GM19468 (cell line): ENCODE measurements around the gene GALNT7.

ENCODE experiments used
- ATAC-seq: cut with Tn5 transposase; IDR thresholded peaks from one replicate; pipeline ENCODE4 v1.9.1; 2021; ENCODE audit warnings: mild to moderate bottlenecking, moderate library complexity, moderate number of reproducible peaks; ENCODE audit not compliant: unreplicated experiment; ENCODE audit errors: extremely low read depth

Gene GALNT7

GRCh38 chr4:173282626-173283025 lies 114.0 kb downstream of the GALNT7 start:
- no peak for ATAC-seq

DNA sequence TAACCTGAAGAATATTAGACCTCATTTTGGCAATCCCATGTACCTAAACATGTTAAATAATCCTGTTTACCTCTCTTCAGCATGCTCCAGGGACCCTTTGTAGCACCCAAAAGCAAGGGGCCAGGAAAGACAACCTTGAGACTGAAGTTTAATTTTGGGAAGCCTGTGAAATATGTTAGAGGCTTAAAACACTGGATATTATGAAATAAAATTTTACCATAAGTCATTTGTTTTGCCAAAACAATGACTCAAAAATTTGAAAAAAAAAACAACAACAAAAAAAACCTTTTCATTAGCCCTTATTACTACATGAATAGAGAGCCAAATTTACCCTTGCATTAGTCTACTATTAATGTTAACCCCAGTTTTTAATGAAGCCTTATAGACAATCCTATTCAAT lies 115.9 kb downstream of the GALNT7 start:
- no peak for ATAC-seq

GRCh38 chr4:173287486-173287885 lies 118.9 kb downstream of the GALNT7 start:
- ATAC-seq, result no peak

- ATAC-seq, result peak; percentile 14
Observed at GRCh38 chr4:173288296-173288695, 119.7 kb downstream of the GALNT7 start.

- no peak for ATAC-seq
Observed at GRCh38 chr4:173288698-173289352, 120.2 kb downstream of the GALNT7 start.

GRCh38 chr4:173289353-173289727 lies 120.7 kb downstream of the GALNT7 start:
- ATAC-seq, result no peak

GRCh38 chr4:173291899-173292298 lies 123.3 kb downstream of the GALNT7 start:
- no peak for ATAC-seq

DNA sequence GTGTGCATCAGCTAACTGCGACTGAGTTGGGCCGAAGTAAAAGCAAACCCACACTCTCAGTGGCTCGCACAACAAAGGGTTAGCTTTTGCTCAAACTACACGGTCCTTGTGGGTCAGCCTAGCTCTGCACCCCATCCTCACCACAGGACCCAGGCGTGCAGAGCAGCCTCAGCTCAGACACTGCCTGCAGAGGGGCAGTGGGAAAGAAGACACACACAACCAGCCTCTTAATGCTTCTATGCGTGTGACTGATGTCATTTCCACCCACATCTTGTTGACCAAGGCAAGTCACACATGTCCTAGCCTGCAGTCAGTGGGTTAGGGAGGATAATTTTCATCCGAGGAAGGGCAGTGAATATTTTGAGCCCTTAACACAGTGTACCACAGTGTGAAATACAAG lies 125.1 kb downstream of the GALNT7 start:
- ATAC-seq, result no peak

DNA sequence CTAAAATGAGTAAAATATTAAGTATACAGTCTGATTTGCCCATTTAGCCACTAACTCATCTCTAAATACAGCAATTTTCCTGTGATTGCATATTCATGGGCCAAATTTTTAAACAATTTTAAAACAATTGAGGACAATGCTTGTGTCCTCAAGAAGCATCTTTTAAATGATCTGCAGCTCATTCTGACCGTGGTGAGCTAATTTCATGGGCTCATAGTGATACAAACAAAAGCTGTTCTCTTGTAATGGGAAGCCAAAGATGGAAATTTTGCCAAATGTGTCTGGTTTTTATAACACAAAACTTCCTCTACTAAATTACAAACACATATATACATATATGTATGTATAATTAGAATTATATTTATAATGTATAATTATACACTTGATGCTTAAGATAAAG lies 125.8 kb downstream of the GALNT7 start:
- ATAC-seq, result no peak

- peak; percentile 18 for ATAC-seq
Observed at GRCh38 chr4:173301518-173302201, 133.0 kb downstream of the GALNT7 start.

DNA sequence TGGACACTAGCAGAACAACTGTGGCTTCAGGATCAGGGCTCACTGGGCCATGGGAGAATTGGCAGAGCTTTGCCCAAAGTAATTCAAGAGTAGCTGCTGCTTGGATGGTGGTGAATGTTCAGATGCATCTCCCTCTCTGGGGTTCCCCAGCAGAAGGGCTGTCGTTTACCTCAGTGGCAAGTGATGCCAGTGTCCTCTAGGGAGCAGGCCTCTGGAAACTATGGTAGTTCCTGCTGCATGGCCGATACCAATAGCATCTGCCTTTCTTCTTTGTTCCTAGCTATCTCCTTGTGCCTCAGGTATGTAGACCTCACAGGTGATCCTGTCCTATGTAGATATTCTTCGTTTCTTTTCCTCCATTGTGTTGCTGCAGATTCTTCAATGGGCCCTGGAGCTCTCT lies 139.2 kb downstream of the GALNT7 start:
- ATAC-seq, result no peak

- no peak for ATAC-seq
Observed at GRCh38 chr4:173311368-173311767, 142.8 kb downstream of the GALNT7 start.

DNA sequence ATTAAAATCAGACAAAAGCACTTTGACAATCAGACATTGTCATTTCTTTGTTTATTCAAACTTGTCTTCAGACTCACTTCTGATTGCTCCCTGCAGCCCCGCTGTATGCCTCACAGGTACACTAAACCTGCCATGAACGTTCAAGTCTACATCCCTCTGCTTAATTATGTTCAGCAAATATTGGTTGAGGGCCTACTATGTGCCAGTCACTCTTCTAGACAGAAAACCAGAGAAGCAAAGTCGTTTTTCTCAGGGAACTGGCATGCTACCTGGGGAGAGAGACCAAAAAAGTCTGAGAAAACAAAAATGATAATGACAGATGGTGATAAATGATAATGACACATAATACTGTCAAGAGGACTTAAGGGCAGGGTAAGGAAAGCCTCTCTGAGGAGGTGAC lies 146.1 kb downstream of the GALNT7 start:
- no peak for ATAC-seq

DNA sequence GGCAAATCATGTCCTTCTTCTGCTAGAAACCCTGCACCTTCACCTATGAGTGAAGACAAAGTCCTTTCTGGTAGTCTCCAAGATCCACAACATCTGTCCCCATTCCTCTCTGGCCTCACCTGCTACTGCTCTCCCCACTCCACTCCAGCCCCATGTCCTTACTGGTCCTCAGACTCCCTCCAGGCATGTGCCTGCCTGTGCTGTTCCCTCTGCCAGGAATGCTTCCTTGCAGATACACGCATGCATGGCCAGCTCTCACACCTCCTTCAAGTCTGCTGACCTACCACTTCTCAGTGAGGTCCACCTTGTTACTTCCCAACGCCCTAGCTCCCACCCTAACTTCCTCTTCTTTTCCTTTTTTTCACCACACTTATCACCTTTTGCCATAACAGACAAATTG lies 147.4 kb downstream of the GALNT7 start:
- no peak for ATAC-seq

DNA sequence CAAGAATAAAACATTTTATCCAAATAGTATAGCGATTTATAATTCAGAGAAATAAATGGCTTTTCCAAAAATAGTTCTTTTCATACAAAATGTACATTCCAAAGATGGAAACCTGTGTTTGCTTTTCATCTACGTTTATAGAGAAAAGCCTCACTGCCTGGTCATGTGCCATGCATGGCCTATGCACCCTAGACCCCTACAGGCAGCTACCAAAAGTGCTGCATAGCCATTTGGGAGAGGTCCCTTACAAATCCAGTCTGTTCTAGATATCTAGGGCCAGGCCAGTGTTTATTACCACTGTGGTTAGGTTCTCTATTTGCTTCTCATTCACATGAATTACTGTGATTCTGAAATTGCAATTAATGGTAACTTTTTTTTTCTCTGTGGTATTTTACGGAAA lies 148.4 kb downstream of the GALNT7 start:
- no peak for ATAC-seq

DNA sequence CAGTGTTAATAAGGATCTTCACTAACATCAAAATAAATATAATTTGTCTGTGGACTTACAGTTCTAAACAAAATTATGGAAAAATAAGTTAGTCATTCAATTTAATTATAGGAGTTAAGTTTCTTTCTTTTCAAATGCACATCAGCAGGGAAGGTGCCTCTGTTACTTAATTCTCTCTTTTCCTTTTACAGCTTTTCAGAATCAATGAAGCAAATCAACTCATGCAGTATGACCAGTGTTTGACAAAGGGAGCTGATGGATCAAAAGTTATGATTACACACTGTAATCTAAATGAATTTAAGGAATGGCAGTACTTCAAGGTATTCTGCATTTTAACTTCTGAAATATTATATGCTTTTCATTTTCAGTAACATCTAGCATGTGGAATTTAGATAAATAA lies 149.6 kb downstream of the GALNT7 start:
- ATAC-seq, result no peak

GRCh38 chr4:173318648-173319211 lies 150.1 kb downstream of the GALNT7 start:
- no peak for ATAC-seq

DNA sequence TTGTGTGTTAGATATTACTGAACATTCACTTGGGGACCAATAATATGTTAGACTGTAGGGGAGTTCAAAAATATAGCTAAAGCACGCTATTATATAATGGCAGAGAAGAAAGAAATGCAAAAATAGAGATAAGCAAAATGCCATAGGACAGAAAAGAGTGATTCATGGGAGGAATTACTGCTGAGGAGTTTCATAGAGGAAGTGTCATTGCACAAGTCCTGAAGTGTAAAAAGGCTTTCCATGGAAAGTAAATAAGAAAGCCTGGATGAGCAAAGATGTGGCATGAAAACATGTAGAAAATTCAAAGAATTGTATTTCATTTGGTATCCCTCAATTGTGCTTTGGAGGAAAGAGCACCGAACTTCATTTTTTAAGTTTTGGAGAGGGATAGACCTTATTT lies 151.1 kb downstream of the GALNT7 start:
- ATAC-seq, result no peak

DNA sequence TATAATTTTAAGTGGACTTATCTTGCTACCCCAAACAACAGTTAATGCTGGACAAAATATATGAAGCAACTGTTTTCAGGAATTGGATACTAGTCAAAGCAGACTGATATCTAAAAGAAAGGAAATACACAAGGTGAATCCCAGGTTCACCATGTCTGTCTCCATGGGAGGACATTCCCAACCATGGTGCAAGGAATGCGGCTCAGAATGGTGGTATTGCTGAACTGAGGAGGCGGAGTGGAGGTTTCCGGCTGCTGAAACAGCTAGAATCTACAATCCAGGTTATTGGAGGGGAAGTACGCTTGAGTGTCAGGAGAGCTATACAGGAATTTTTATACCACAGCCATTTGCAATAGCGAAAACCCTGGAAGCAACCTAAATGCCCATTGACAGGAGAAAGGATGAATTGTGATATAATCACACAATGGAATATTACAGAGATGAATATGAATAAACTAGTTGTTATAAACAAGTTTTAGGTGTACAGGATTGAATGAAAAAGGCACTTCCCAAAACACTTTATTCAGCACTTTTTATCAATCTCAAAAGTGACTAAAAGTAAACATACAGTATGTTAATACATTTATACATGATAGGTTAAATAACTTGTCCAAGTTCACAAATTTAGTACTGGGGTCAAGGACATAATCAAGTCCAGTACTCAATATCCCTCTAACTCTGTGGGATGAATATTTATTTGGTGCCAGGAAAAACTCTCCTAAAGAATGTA lies 156.6 kb downstream of the GALNT7 start:
- ATAC-seq, result no peak

DNA sequence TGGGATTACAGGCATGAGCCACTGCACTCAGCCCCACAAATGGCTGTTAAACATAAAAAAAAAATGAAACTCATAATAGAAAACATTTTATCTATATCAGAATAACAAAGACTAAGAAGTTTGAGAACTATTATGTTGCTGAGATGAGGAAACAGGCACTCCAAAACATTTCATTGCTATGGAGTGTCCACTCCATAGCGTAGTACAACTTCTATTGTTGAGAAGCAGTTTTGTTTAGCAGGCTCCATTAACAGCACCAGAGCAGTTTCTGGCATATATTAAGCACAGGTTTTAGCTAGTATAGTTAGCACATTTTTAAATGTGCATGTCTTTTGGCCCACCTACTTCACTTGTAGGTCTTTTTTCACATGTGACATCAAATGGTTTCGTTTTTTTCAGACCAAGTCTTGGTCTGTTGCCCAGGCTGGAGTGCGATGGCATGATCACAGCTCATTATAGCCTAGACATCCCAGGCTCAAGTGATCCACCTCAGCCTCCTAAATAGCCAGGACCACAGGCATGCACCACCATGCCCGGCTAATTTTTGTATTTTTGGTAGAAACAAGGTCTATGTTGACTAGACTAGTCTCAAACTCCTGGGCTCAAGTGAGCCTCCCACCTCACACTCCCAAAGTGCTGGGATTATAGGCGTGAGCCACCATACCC lies 159.8 kb downstream of the GALNT7 start:
- ATAC-seq, result no peak

GRCh38 chr4:173330590-173330989 lies 162.0 kb downstream of the GALNT7 start:
- no peak for ATAC-seq
